H9 (cell line): ENCODE measurements around the gene TRAPPC2. TPM values are rescaled to one million over a fixed set of nuclear protein-coding genes. Genes with fewer than 3 reads are reported as not detected.

ENCODE experiments used
- DNase-seq: peaks from one replicate; pipeline ENCODE4 v3.0.0-alpha.2; 2017
- H2AFZ ChIP-seq: one replicate; pipeline ENCODE4 v1.6.1; 2013; ENCODE audit warnings: mild to moderate bottlenecking, low read length, control low read depth, moderate library complexity
- H2AK5ac ChIP-seq: 2 replicates; pipeline ENCODE4 v1.6.1; 2013; ENCODE audit warnings: low read length, control low read depth, mixed read lengths; ENCODE audit not compliant: insufficient read length
- H2BK120ac ChIP-seq: one replicate; pipeline ENCODE4 v1.6.1; 2013; ENCODE audit warnings: low read depth, mild to moderate bottlenecking, low read length, control low read depth, inconsistent platforms; ENCODE audit not compliant: poor library complexity, severe bottlenecking
- H2BK12ac ChIP-seq: 2 replicates; pipeline ENCODE4 v1.6.1; 2013; ENCODE audit warnings: low read length, control low read depth, mixed read lengths, low read depth; ENCODE audit not compliant: insufficient read length
- H2BK15ac ChIP-seq: 2 replicates; pipeline ENCODE4 v1.6.1; 2013; ENCODE audit warnings: low read depth, low read length, control low read depth
- H2BK20ac ChIP-seq: one replicate; pipeline ENCODE4 v1.6.1; 2013; ENCODE audit warnings: low read depth, mild to moderate bottlenecking, low read length, control low read depth, inconsistent platforms; ENCODE audit not compliant: poor library complexity, severe bottlenecking
- H2BK5ac ChIP-seq: 2 replicates; pipeline ENCODE4 v1.6.1; 2013; ENCODE audit warnings: low read length, control low read depth, mixed read lengths; ENCODE audit not compliant: insufficient read length
- H3K14ac ChIP-seq: 2 replicates; pipeline ENCODE4 v1.6.1; 2013; ENCODE audit warnings: low read length, control low read depth; ENCODE audit not compliant: insufficient read depth
- H3K18ac ChIP-seq: 2 replicates; pipeline ENCODE4 v1.6.1; 2013; ENCODE audit warnings: low read depth, mild to moderate bottlenecking, mixed read lengths, low read length, control low read depth; ENCODE audit not compliant: insufficient read length
- H3K23ac ChIP-seq: 2 replicates; pipeline ENCODE4 v1.6.1; 2013; ENCODE audit warnings: low read length, control low read depth, mixed read lengths, low read depth; ENCODE audit not compliant: insufficient read length
- H3K23me2 ChIP-seq: 2 replicates; pipeline ENCODE4 v1.6.1; 2013; ENCODE audit warnings: low read depth, mild to moderate bottlenecking, mixed read lengths, low read length, control low read depth; ENCODE audit not compliant: insufficient read length, poor library complexity, severe bottlenecking
- H3K27ac ChIP-seq: 2 replicates; pipeline ENCODE4 v1.5.1; 2013; ENCODE audit warnings: low read length, control low read depth, mixed read lengths, low read depth; ENCODE audit not compliant: insufficient read length
- H3K27me3 ChIP-seq: 2 replicates; pipeline ENCODE4 v1.6.1; 2013; ENCODE audit warnings: low read length, control low read depth, inconsistent platforms; ENCODE audit not compliant: insufficient read depth
- H3K4ac ChIP-seq: 2 replicates; pipeline ENCODE4 v1.6.1; 2013; ENCODE audit warnings: low read depth, mild to moderate bottlenecking, control low read depth, inconsistent platforms, low read length, moderate library complexity
- H3K4me1 ChIP-seq: 2 replicates; pipeline ENCODE4 v1.6.1; 2013; ENCODE audit warnings: low read length, control low read depth, inconsistent platforms; ENCODE audit not compliant: insufficient read depth
- H3K4me2 ChIP-seq: 2 replicates; pipeline ENCODE4 v1.6.1; 2013; ENCODE audit warnings: low read length, control low read depth, mixed read lengths; ENCODE audit not compliant: insufficient read length, insufficient read depth
- H3K56ac ChIP-seq: 2 replicates; pipeline ENCODE4 v1.6.1; 2013; ENCODE audit warnings: low read depth, mild to moderate bottlenecking, mixed read lengths, low read length, control low read depth; ENCODE audit not compliant: insufficient read length
- H3K79me1 ChIP-seq: 2 replicates; pipeline ENCODE4 v1.6.1; 2013; ENCODE audit warnings: low read depth, mild to moderate bottlenecking, moderate library complexity, low read length, control low read depth, inconsistent platforms; ENCODE audit not compliant: insufficient read depth, poor library complexity, severe bottlenecking
- H3K79me2 ChIP-seq: 2 replicates; pipeline ENCODE4 v1.6.1; 2013; ENCODE audit warnings: low read length, control low read depth, inconsistent platforms; ENCODE audit not compliant: insufficient read depth
- H3K9ac ChIP-seq: 2 replicates; pipeline ENCODE4 v1.6.1; 2013; ENCODE audit warnings: low read length, control low read depth, mixed read lengths; ENCODE audit not compliant: insufficient read length; ENCODE audit errors: extremely low read depth
- H3K9me3 ChIP-seq: one replicate; pipeline ENCODE4 v1.6.1; 2013; ENCODE audit warnings: low read depth, low read length, inconsistent platforms; ENCODE audit not compliant: control insufficient read depth
- H3T11ph ChIP-seq: one replicate; pipeline ENCODE4 v1.6.1; 2013; ENCODE audit warnings: mild to moderate bottlenecking, low read length, control low read depth, inconsistent platforms
- H4K20me1 ChIP-seq: one replicate; pipeline ENCODE4 v1.6.1; 2013; ENCODE audit not compliant: control insufficient read depth, insufficient read length, insufficient read depth
- H4K5ac ChIP-seq: 2 replicates; pipeline ENCODE4 v1.6.1; 2013; ENCODE audit warnings: low read depth, mild to moderate bottlenecking, mixed read lengths, low read length, control low read depth; ENCODE audit not compliant: insufficient read length
- H4K8ac ChIP-seq: replicated peaks from 2 replicates; pipeline ENCODE4 v1.6.1; 2013; ENCODE audit warnings: low read length, control low read depth, mixed read lengths, low read depth; ENCODE audit not compliant: insufficient read length
- H4K91ac ChIP-seq: 2 replicates; pipeline ENCODE4 v1.6.1; 2013; ENCODE audit warnings: low read depth, mild to moderate bottlenecking, moderate library complexity, mixed read lengths, low read length, control low read depth; ENCODE audit not compliant: insufficient read length
- H3K27ac Mint-ChIP-seq, 3 experiments: 2 replicates in 2 of 3; 3 replicates in 1 of 3; pipeline ENCODE4 v1.8.0; 2020 to 2021; ENCODE audit warnings: mixed read lengths in 3 of 3, mild to moderate bottlenecking in 1 of 3, moderate library complexity in 1 of 3
- H3K27me3 Mint-ChIP-seq: 2 replicates; pipeline ENCODE4 v1.8.0; 2021; ENCODE audit warnings: low read depth, mild to moderate bottlenecking, moderate library complexity, mixed read lengths
- H3K36me3 Mint-ChIP-seq, 3 experiments: 2 replicates in 2 of 3; 3 replicates in 1 of 3; pipeline ENCODE4 v1.8.0; 2020 to 2021; ENCODE audit warnings: low read depth in 3 of 3, mixed read lengths in 3 of 3; ENCODE audit not compliant: insufficient read depth in 1 of 3
- H3K4me1 Mint-ChIP-seq, 2 experiments: 2 replicates each; pipeline ENCODE4 v1.8.0; 2020; ENCODE audit warnings: mixed read lengths in 2 of 2
- H3K4me3 Mint-ChIP-seq, 2 experiments: 2 replicates in 1 of 2; 3 replicates in 1 of 2; pipeline ENCODE4 v1.8.0; 2020 to 2021; ENCODE audit warnings: mild to moderate bottlenecking in 2 of 2, mixed read lengths in 2 of 2, moderate library complexity in 1 of 2
- H3K9me3 Mint-ChIP-seq, 2 experiments: 2 replicates in 1 of 2; 3 replicates in 1 of 2; pipeline ENCODE4 v1.8.0; 2020; ENCODE audit warnings: mild to moderate bottlenecking in 2 of 2, mixed read lengths in 2 of 2, moderate library complexity in 1 of 2
- CTCF ChIP-seq: fragments of 200-600 bp; sonication (generic); conservative IDR thresholded peaks from 3 replicates; pipeline ENCODE4 v1.8.0; 2021; ENCODE audit warnings: antibody characterized with exemption, mild to moderate bottlenecking
- WGBS: extraction: QIAGEN DNeasy Blood & Tissue Kit; methylation state at CpG from one replicate; pipeline ENCODE4 v1.1.7; 2013; ENCODE audit warnings: missing lambda C conversion rate, low lambda C conversion rate, mixed read lengths; ENCODE audit not compliant: insufficient read length; ENCODE audit errors: extremely low coverage; 5-methylcytosine and 5-hydroxymethylcytosine counted together
- total RNA-seq: library from RNA; stranded (reverse); gene quantifications from 2 replicates; pipeline ENCODE4 v1.2.1, GENCODE V29; 2021

TRAPPC2 gene
- total RNA-seq, 1 experiment from 2014 or later, result 13.3 TPM

- Histone ChIP-seq H4K8ac (no peak overlapping the region), H3K79me1 (no peaks in the 10 kb centered on the region), H4K91ac (no peak overlapping the region), H3T11ph (no peak overlapping the region), H3K79me2 (peaks cover 2% of the 10 kb centered on the region; the same call in 1 of the 2 replicates), H3K27ac (no peak overlapping the region), H3K9me3 (no peaks in the 10 kb centered on the region), H2BK20ac (no peak overlapping the region), H3K9ac (no peak overlapping the region), H3K56ac (no peak overlapping the region), H3K23ac (no peak overlapping the region), H2AK5ac (no peak overlapping the region), H4K5ac (no peak overlapping the region), H4K20me1 (no peaks in the 10 kb centered on the region), H3K23me2 (no peaks in the 10 kb centered on the region), H2BK5ac (no peak overlapping the region), H2BK15ac (no peak overlapping the region), H2AFZ (no peak overlapping the region), H3K18ac (no peak overlapping the region), H2BK120ac (no peak overlapping the region), H3K14ac (no peak overlapping the region), H2BK12ac (no peak overlapping the region), H3K4me2 (no peak overlapping the region), H3K4ac (no peak overlapping the region), H3K4me1 (no peaks in the 10 kb centered on the region), H3K27me3 (no peaks in the 10 kb centered on the region)
- DNase-seq, result no peak
- Mint-ChIP-seq H3K9me3 (peaks cover 12 to 39% of the 10 kb centered on the region in 2 experiments), H3K36me3 (peaks cover 5 to 63% (median 32%) of the 10 kb centered on the region in 3 experiments; a peak in 6 of 7 replicates), H3K4me1 (0 out of 4 replicates have a peak, but pooled peaks cover 0 to 4% of the 10 kb centered on the region in 2 experiments), H3K4me3 (no peak overlapping the region), H3K27ac (no peak overlapping the region), H3K27me3 (no peaks in the 10 kb centered on the region; the same call in 1 of the 2 replicates)
- WGBS, result no CpG with 5 or more reads among the region's 9 CpGs
- no peak for TF ChIP-seq CTCF
Observed at GRCh38 chrX:13716455-13716854, 18.0 kb downstream of the TRAPPC2 start.
